LNCaP clone FGC (cell line): Measurements from ENCODE around the gene PSMB5.
A peak's percentile ranks its signal among the peaks of the same experiment; 100 is the strongest.

Experiments used
- DNase-seq: peaks from one replicate; pipeline ENCODE4 v3.0.0-alpha.2; 2011; ENCODE audit warnings: low read depth
- H3K4me3 ChIP-seq: 2 replicates; pipeline ENCODE4 v1.5.1; 2011; ENCODE audit warnings: mild to moderate bottlenecking, low read depth, low read length, control low read depth
- TF ChIP-seq, protein P1 (sequence below): IDR thresholded peaks from 2 replicates; pipeline ENCODE4 v1.5.1; 2012; ENCODE audit warnings: mild to moderate bottlenecking; ENCODE audit not compliant: control insufficient read depth, insufficient read depth; ENCODE audit errors: extremely low read depth

Gene PSMB5

DNA sequence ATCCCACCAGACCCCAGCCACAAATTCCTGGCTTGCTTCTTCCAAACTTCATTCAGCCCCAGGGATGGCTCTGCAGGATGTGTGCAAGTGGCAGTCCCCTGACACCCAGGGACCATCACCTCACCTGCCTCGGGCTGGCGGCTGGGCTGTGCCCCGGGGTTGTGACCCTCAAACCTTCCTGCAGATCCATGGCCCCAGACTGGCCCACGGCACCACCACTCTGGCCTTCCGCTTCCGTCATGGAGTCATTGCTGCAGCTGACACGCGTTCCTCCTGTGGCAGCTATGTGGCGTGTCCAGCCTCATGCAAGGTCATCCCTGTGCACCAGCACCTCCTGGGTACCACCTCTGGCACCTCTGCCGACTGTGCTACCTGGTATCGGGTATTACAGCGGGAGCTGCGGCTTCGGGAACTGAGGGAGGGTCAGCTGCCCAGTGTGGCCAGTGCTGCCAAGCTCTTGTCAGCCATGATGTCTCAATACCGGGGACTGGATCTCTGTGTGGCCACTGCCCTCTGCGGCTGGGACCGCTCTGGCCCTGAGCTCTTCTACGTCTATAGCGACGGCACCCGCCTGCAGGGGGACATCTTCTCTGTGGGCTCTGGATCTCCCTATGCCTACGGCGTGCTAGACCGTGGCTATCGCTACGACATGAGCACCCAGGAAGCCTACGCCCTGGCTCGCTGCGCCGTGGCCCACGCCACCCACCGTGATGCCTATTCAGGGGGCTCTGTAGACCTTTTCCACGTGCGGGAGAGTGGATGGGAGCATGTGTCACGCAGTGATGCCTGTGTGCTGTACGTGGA is 7.7 kb upstream of the PSMB5 start, which contains the start of gene PSMB11:
Gene PSMB11 (plus strand): TSS at position 51 of the 804 bp plus-strand sequence. CDS start 14 bp downstream, at position 65.
- no peak for DNase-seq
- no peak within 1 kb of the TSS for H3K4me3 ChIP-seq
- TF ChIP-seq, protein P1, sequence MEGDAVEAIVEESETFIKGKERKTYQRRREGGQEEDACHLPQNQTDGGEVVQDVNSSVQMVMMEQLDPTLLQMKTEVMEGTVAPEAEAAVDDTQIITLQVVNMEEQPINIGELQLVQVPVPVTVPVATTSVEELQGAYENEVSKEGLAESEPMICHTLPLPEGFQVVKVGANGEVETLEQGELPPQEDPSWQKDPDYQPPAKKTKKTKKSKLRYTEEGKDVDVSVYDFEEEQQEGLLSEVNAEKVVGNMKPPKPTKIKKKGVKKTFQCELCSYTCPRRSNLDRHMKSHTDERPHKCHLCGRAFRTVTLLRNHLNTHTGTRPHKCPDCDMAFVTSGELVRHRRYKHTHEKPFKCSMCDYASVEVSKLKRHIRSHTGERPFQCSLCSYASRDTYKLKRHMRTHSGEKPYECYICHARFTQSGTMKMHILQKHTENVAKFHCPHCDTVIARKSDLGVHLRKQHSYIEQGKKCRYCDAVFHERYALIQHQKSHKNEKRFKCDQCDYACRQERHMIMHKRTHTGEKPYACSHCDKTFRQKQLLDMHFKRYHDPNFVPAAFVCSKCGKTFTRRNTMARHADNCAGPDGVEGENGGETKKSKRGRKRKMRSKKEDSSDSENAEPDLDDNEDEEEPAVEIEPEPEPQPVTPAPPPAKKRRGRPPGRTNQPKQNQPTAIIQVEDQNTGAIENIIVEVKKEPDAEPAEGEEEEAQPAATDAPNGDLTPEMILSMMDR = no peak

DNA sequence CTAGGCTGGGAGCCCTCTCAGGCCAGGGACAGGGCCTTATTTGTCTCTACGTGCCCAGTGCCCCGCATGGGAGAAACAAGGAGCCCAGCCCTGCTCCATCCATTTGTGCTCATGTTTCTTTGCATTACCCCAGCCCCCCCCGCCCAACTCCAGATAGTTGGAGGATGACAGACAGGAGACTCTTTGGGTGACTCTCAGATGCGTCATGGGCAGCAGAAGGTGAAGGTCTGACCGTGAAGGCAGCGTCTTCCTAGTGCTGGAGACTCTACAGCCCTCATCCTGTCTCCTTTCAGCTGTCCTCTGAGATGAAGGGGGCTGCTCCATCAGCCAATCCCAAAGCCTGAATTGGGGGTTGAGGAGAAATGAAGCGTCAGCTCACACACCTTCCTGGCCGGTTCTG is 7.0 kb upstream of the PSMB5 start:
- DNase-seq = no peak
- H3K4me3 ChIP-seq = no peak overlapping the region
- TF ChIP-seq, protein P1 = no peak

DNA sequence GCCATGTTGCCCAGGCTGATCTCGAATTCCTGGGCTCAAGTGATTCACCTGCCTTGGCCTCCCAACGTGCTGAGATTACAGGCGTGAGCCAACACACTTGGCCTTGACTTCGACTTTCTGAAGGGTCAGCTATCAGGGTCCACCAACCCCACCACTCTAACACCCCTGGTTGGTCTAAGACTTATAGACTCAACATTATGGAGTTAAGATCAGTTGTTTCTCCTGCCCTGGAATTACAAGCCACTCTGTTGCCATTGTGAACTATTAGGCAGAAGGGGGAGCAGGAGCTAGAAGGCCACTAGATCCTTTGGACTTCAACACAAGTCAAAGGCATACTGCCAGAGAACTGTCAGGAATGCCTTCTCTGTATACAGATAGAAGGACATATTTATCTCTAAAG is 5.4 kb upstream of the PSMB5 start:
- TF ChIP-seq, protein P1 = no peak
- no peak for DNase-seq
- H3K4me3 ChIP-seq = no peak overlapping the region

DNA sequence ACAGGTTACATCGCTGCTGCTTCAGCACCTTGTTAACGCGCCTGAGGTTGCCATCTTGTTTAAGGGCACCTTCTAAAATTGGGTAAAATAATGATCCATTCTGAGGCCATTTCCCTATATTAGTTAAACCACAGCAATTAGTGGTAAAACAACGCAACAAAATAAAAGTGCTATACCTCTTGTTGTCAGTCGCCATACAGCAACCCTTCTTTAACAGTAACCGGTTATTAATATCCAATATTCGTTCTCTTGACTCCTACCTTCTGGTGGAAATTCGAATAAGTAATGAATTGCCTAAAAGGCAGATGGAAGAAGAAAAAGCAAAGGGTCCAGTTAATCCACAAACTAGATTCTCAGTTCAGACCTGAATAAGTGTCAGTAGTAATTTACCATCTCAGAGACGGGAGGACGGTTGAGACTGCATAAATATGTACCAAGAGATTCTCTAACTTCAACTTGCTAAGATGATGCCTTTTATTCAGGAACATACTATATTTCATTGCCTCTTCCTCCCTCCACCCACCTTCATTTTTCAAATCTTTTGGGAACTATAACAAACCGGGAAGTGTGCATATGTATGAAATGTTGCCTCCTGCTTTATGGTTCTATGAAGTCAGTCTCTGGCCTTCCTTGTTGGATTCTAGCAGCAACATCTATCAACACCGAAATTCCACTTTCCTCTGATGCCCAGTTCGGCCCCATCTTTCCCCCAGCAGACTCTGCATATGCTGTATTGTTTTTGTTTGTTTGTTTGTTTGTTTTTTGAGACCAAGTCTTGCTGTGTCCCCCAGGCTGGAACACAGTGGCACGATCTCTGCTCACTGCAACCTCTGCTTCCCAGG is 824 bp upstream of the PSMB5 start:
- H3K4me3 ChIP-seq = peak overlapping the region; percentile 93
- TF ChIP-seq, protein P1 = no peak

DNA sequence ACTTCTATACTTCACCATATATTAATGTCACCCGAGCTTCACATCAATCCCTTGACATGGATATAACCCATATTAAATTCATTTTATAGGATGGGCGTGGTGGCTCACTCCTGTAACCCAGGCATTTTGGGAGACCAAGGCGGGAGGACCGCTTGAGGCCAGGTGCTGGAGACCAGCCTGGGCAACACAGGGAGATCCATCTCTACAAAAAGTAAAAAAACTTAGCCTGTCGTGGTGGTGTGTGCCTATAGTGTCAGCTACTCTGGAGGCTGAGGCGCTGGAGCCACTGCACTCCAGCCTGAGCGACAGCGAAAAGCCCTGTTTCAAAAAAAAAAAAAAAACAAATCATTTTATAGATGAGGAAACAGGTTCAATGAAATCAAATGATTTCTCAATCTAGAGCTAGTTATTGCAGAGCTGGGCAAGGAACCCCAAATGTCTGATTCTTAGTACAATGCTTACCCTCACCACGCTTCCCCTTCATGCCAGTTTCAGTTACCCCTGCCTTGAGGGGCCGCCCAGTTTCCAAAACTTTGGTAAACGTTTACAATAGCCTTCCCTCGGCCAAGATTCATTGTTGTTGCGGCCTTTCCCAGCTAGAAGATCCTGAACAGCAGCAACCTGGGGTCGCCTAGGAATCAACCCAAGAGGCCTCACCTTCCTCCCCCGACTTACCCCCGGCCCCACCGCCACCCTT is 751 bp downstream of the PSMB5 start:
- no peak for DNase-seq
- TF ChIP-seq, protein P1 = no peak

More for the DNA sequence above, 824 bp upstream of the PSMB5 start:
- no peak for DNase-seq

DNA sequence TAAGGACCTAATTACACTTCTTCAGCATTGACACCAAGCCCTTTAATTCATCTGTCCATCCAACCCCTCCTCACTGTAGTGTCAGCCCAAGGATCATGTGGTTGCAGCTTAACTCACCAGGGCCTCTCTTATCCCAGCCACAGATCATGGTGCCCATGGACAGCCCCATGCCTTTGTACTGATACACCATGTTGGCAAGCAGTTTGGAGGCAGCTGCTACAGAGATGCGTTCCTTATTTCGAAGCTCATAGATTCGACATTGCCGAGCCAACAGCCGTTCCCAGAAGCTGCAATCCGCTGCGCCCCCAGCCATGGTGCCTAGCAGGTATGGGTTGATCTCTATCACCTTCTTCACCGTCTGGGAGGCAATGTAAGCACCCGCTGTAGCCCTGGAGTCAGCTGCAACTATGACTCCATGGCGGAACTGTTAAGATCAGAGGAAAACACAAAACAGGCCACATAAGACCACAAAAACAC is 1.4 kb downstream of the PSMB5 start:
- TF ChIP-seq, protein P1 = no peak
- no peak for DNase-seq
- H3K4me3 ChIP-seq = peak overlapping the region; percentile 93

More for the DNA sequence above, 751 bp downstream of the PSMB5 start:
- H3K4me3 ChIP-seq = peak overlapping the region; percentile 93
